BE2C (cell line): ENCODE measurements around the gene ABHD2.

ENCODE experiments used
- DNase-seq: peaks from one replicate; pipeline ENCODE4 v3.0.0-alpha.2; 2020
- H3K27me3 ChIP-seq: fragments of 250-450 bp; sonication (Bioruptor Pico); 2 replicates; pipeline ENCODE4 v1.5.1; 2020; ENCODE audit warnings: mild to moderate bottlenecking
- H3K36me3 ChIP-seq: fragments of 250-450 bp; sonication (Bioruptor Pico); 2 replicates; pipeline ENCODE4 v1.5.1; 2020; ENCODE audit warnings: mild to moderate bottlenecking
- H3K4me1 ChIP-seq: fragments of 250-450 bp; sonication (Bioruptor Pico); 2 replicates; pipeline ENCODE4 v1.5.1; 2020
- H3K4me3 ChIP-seq: 2 replicates; pipeline ENCODE4 v1.5.1; 2011; ENCODE audit warnings: low read depth, low read length
- H3K9me3 ChIP-seq: fragments of 250-450 bp; sonication (Bioruptor Pico); 2 replicates; pipeline ENCODE4 v1.5.1; 2020
- CTCF ChIP-seq: IDR thresholded peaks from 2 replicates; pipeline ENCODE4 v1.5.1; 2012; ENCODE audit warnings: mild to moderate bottlenecking, low read depth, low read length

ABHD2 gene

GRCh38 chr15:89074402-89075012 lies 13.7 kb upstream of the ABHD2 start:
- H3K36me3 ChIP-seq = no peaks in the 10 kb centered on the region; the same call in 1 of the 2 replicates
- no peak for TF ChIP-seq CTCF

GRCh38 chr15:89075101-89075640 lies 13.1 kb upstream of the ABHD2 start:
- no peaks in the 10 kb centered on the region for H3K9me3 ChIP-seq
- TF ChIP-seq CTCF = no peak
- H3K36me3 ChIP-seq = no peaks in the 10 kb centered on the region
- H3K27me3 ChIP-seq = no peaks in the 10 kb centered on the region
- H3K4me1 ChIP-seq = peaks cover 5% of the 10 kb centered on the region
- no peak for DNase-seq
- H3K4me3 ChIP-seq = no peak overlapping the region

More at GRCh38 chr15:89074402-89075012, 13.7 kb upstream of the ABHD2 start:
- Histone ChIP-seq H3K4me3 (no peak overlapping the region), H3K27me3 (no peaks in the 10 kb centered on the region), H3K4me1 (no peaks in the 10 kb centered on the region), H3K9me3 (no peaks in the 10 kb centered on the region)
- DNase-seq = no peak

GRCh38 chr15:89075846-89076245 lies 12.4 kb upstream of the ABHD2 start:
- Histone ChIP-seq H3K36me3 (no peaks in the 10 kb centered on the region), H3K4me3 (no peak overlapping the region), H3K27me3 (no peaks in the 10 kb centered on the region), H3K4me1 (peaks cover 7% of the 10 kb centered on the region), H3K9me3 (no peaks in the 10 kb centered on the region)
- DNase-seq = no peak
- TF ChIP-seq CTCF = no peak

GRCh38 chr15:89077750-89078149 lies 10.5 kb upstream of the ABHD2 start:
- TF ChIP-seq CTCF = no peak
- H3K9me3 ChIP-seq = no peaks in the 10 kb centered on the region

GRCh38 chr15:89078851-89079810 lies 9.1 kb upstream of the ABHD2 start:
- TF ChIP-seq CTCF = no peak

More at GRCh38 chr15:89077750-89078149, 10.5 kb upstream of the ABHD2 start:
- no peaks in the 10 kb centered on the region for H3K36me3 ChIP-seq
- DNase-seq = no peak
- no peak overlapping the region for H3K4me3 ChIP-seq
- H3K4me1 ChIP-seq = peaks cover 10% of the 10 kb centered on the region
- no peaks in the 10 kb centered on the region for H3K27me3 ChIP-seq

GRCh38 chr15:89081878-89082277 lies 6.4 kb upstream of the ABHD2 start:
- Histone ChIP-seq H3K36me3 (no peaks in the 10 kb centered on the region), H3K4me1 (peaks cover 26% of the 10 kb centered on the region)

More at GRCh38 chr15:89078851-89079810, 9.1 kb upstream of the ABHD2 start:
- Histone ChIP-seq H3K4me1 (peaks cover 10% of the 10 kb centered on the region), H3K27me3 (no peaks in the 10 kb centered on the region), H3K9me3 (no peaks in the 10 kb centered on the region), H3K36me3 (no peaks in the 10 kb centered on the region), H3K4me3 (no peak overlapping the region)
- DNase-seq = no peak

More at GRCh38 chr15:89081878-89082277, 6.4 kb upstream of the ABHD2 start:
- H3K27me3 ChIP-seq = no peaks in the 10 kb centered on the region
- H3K9me3 ChIP-seq = no peaks in the 10 kb centered on the region
- H3K4me3 ChIP-seq = no peak overlapping the region
- peak; percentile 22 for DNase-seq
- peak; percentile 24; the same call in 1 of the 2 replicates for TF ChIP-seq CTCF
